ENCODE measurements around the gene DTX4.

The DTX4 gene

DNA sequence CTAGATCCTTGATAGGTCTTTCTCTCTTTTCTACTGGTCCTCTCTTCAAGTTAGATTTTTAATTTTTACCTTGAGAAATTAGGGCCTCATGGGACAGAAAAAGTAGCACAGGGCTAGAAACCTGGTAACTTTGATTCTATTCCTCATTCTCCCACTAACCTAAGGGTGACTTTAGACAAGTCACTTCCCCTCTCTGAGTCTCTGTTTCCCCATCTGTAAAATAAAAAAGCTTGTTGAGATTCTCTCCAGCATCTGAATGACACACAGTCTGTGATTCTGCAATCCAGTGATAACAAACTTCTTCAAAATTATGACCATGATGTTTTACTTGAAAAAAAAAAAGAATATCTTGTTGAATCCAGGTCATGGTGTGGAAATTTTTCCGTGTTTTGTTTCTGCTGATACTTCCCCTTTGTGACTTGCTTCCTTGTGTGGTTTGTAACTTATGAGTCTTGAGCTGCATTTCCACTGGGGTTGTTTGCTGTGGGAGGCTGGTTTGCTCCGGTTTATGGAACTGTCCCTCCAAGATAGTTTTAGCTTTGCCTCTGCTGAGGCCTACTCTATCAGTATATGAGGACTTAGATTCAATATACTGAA is 50.6 kb downstream of the DTX4 start:
- no peak for DNase-seq

DNA sequence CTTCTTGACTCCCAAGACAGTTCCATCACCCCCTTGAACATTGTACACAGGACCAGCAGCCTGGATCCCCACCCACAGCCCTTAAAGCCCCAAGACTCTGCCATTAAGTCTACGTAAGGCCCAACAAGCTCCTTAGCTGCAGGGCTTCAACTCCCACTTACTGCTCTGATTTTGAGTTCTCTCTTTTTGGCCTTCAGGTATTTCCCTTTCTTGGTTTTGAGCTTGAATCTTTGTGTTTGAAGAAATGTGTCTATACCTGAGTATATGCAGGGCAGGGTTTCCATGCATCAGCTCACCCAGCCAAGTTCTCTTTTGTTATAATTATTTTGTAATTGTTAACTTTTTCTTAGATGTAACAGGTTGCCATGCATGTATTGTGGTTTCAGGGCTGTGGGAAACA is 51.2 kb downstream of the DTX4 start:
- DNase-seq, result no peak

DNA sequence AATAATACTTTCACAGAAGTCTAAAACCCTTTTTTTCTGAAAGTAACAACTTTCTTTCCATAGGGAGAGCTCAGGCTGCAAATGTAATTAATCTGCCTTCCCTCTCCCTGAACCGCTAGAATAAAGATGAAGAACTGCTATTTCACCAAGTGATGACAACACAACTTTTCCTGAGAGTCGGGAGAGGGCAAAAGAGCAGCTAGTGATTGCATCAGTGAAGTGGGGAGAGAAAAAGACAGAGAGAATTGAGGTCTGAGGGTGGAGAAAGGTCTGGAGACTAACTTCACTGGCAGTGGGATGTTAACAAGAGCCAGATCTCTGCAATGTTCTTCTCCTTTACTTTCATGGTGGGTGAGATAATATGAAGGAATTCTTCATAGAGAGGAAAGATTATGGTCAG is 51.7 kb downstream of the DTX4 start:
- DNase-seq, result no peak

DNA sequence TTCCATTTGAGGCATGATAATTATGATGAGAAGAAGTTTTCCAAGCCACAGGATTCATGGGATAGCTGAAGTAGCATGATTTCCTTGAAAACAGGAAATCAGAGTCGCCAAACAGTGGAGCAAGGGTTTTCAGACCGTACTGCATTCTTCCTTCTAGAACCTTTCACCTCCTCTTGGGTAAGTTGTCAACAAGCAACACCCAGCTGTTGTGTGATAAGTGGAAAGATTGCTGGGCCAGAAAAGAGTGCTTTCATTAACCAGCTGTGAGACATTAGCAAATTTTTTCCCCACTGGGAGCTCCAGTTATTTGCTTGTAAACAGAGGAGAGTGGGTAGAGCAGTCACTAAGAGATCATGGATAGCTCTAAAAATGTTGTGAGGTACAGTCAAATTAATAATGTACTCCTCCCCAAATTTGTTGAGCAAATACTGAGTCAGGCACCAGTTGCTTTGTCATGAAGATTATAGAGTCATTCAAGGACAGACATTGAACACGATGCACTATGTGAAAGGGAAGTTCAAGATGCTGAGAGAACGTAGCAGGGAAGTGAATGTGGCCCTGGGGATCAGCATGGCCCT is 52.5 kb downstream of the DTX4 start:
- no peak for DNase-seq

DNA sequence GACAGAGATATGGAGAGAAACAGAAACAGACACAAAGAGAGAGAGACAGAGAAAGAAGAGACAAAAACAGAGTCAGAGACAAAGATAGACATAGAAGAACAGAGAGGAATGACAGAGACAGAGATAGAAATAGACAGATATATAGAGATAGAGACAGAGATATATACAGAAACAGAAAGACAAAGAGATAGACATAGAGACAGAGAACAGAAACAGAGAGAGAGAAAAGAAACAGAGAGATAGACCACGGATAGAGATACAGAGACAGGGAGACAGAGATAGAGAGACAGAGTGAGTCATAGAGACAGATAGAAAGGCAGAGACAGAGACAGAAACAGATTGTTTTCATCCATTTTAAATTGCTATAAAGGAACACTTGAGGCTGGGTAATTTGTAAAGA is 53.1 kb downstream of the DTX4 start:
- DNase-seq, result no peak

DNA sequence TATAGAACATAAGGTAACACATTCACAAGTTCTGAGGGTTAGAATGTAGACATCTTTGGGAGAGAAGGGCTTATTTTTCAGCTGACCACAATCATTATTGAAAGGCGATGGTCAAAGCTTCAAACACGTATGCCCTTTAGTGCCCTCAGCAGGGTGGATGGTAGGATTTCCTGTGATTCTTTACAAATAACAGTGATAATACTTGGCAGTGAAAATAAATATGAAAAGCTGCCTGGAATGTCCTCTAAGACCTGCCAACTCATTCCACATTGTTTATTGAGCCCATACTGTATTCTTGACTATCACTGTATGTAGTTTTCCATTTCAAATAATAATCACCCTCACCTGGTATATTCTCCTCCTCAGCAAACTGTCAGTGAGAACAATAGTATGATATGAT is 54.5 kb downstream of the DTX4 start:
- no peak for DNase-seq

DNA sequence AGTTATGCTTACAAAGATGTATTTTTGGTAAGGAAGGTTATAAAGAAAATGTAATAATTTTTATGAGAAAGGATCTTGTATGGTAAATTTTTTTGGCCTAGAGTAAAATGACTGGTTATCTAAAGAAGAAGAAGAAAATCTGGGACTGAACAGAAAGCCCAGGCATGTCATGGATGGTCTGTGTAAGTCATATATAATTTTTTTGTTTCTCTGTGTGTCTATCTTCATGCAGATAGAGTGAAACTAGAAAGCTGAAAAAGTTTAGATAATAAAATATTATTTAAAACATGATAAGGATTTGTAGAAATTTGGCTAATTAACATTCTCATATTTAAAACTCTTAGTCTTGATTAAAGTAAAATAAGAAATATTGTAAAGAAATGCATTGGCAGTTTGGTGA is 68.4 kb downstream of the DTX4 start:
- no peak for DNase-seq

DNA sequence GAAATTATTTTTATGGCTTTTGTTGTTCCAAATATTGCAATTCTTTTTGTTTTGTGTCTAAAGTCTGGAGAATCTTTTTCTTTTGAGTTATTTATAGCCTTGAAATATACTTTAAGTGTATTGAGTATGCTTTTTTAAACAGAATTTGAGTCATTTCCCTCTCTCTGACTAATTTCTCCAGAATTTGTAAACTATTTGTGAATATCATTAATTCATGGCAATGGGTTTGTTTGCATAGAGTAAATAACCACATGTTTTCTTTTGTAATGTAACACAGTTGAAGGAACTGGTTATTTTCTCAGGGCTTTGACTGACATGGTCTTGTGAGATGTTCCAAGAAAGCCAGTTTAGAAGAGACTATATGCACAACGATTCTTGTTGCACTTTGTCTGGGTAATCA is 71.7 kb downstream of the DTX4 start:
- DNase-seq, result no peak

DNA sequence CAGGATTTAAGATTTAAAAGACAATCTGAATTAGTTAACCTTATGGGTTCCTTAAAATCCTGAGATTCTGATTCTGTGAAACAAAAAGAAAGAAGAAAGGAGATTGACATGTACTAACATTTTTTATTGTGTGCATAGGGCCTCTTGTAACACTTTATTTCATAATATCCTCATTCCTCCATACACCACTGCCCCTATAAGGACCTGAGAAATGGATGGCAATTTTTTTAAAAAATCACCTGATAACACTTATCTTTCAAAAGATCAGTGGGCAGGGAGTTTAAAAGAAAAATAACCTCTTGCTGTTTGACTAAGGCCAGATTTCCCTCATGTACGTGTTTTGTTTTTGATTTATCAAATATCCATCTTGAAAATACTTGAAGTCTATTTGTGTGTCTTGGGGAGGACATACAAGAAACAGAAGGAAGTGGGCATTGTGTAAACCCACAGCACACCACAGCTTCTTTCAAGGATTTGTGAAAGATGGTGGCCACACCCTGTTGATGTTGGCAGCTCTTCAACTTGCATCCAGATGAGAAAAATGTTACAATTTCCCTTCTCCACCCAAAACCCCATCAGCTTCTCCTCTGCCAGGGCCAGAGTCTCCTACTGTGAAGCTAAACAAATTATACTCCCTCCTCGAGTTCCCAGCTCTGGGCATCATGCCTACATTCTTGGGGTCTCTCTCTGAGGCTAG is 75.7 kb downstream of the DTX4 start:
- DNase-seq, result no peak

DNA sequence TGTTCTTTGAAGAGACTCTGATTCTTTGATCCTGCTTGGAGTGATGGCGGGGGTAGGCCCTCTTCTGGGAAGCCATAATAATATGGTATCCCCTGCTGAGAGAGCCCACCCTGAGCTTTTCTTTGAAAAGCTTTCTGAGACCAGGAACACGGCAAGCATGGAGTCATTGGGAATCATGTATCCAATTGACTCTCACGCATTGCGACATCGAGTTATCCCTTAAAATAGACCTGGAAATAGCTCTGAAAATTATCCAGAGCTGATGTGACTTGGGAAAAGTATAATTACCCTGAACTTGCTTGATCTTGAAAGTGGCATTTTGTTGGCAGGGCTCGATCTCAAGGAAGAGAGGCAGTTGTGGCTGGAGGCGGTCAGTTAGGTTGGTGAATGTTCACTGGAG is 77.6 kb downstream of the DTX4 start:
- no peak for DNase-seq

DNA sequence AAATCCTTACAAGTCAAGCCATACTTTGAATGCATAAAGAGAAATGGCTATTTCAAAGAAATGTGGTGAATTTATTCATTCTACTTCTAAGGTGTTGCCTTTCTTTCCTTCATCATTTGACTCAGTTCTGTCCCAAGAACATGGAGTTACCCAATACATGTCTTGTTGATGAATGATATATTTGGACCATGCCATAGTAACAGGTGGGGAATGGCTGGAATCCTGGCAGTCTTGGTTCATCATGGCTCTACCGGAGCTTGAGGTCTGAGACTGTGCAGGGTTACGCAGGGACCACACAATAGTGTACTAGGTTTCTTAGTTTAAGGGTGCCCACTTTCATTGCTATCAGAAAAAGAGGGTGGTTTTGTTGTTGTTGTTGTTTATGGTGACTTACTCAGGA is 81.1 kb downstream of the DTX4 start:
- DNase-seq, result no peak

DNA sequence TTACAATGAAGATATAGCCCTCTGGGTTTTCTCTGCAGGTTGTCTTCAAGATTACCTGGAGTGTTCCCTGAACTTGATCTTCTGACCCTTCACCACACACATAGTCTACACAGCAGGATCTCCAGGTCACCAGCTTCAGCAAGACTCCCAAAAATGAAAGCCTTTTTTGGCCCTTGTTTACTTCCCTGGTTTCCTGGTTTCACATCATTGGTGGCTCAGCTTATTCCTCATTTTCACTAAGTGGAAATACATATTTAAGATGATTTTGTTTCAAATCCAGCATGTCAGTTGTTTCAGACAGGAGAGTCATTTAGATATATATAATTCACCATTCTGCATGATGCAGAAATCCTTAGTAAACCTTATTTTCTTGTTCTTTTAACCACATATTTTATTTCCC is 82.4 kb downstream of the DTX4 start:
- no peak for DNase-seq

DNA sequence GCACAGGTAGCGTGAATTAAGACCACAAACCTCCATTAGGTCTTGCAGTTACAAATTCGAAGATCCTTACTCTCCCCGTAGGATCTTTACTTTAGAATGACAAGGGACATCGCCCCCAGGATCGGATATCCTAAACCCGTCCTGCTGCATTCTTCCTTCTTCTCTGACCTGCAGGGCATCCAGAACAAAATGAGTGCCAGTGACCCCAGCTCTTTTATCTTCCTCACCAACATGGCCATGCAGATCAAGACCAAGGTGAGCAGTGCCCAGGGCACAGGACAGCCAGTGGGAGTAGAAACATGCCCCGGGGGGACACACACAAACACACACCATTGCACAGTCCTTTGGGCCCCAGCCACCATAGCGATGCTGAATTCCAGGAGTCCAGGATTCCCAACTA is 83.3 kb downstream of the DTX4 start:
- no peak for DNase-seq

All from RPMI8226 (cell line).